HepG2 (cell line): Measurements from ENCODE around the gene STC2. TPM values are rescaled to one million over a fixed set of nuclear protein-coding genes. Genes with fewer than 3 reads are reported as not detected.

Source experiments
- AKAP8 ChIP-seq: sonication (generic); formaldehyde crosslinking; IDR thresholded peaks from 2 replicates; pipeline ENCODE4 v1.5.1; 2020; ENCODE audit warnings: mild to moderate bottlenecking, missing genetic modification reagents
- ATM ChIP-seq: fragments of 450-650 bp; IDR thresholded peaks from 2 replicates; pipeline ENCODE4 v1.7.1; 2017; ENCODE audit warnings: mild to moderate bottlenecking, borderline replicate concordance
- CBX2 ChIP-seq, 2 experiments: fragments of 200-600 bp in 1 of 2; sonication (generic); formaldehyde crosslinking in 1 of 2; IDR thresholded peaks; 2 replicates each; pipeline versions ENCODE4 v1.7.0 to v1.8.1; 2018 to 2022; ENCODE audit warnings: low read depth in 2 of 2, low read length in 1 of 2, mild to moderate bottlenecking in 1 of 2, missing genetic modification reagents in 1 of 2
- GATAD2A ChIP-seq: IDR thresholded peaks from 2 replicates; pipeline ENCODE4 v1.6.1; 2016
- HNRNPK ChIP-seq: fragments of 200-400 bp; formaldehyde crosslinking; IDR thresholded peaks from 2 replicates; pipeline ENCODE4 v1.6.1; 2018; ENCODE audit warnings: low read length, low read depth, moderate library complexity, mild to moderate bottlenecking; ENCODE audit not compliant: poor library complexity, severe bottlenecking
- MED8 ChIP-seq: sonication (generic); formaldehyde crosslinking; IDR thresholded peaks from 2 replicates; pipeline ENCODE4 v1.8.1; 2023; ENCODE audit warnings: mild to moderate bottlenecking, missing genetic modification reagents; ENCODE audit not compliant: insufficient replicate concordance
- NFKB2 ChIP-seq: sonication (generic); formaldehyde crosslinking; IDR thresholded peaks from 2 replicates; pipeline ENCODE4 v1.4.0; 2020; ENCODE audit warnings: missing genetic modification reagents, borderline replicate concordance
- NRL ChIP-seq: sonication (generic); formaldehyde crosslinking; IDR thresholded peaks from 2 replicates; pipeline ENCODE4 v1.5.0; 2020; ENCODE audit warnings: missing genetic modification reagents, mild to moderate bottlenecking, moderate library complexity, borderline replicate concordance
- RARA ChIP-seq: IDR thresholded peaks from 2 replicates; pipeline ENCODE4 v1.6.1; 2016; ENCODE audit warnings: missing genetic modification reagents, missing compliant biosample characterization
- RFX5 ChIP-seq: IDR thresholded peaks from 2 replicates; pipeline ENCODE4 v1.6.1; 2011; ENCODE audit warnings: low read depth, low read length, improper control_type of control experiment
- SKI ChIP-seq: fragments of 450-650 bp; IDR thresholded peaks from one replicate; pipeline ENCODE4 v1.6.1; 2018; ENCODE audit warnings: mild to moderate bottlenecking; ENCODE audit not compliant: partially characterized antibody
- SMAD3 ChIP-seq: sonication (generic); formaldehyde crosslinking; IDR thresholded peaks from 2 replicates; pipeline ENCODE4 v1.4.0; 2020; ENCODE audit warnings: missing genetic modification reagents
- SPEN ChIP-seq: sonication (generic); formaldehyde crosslinking; IDR thresholded peaks from 2 replicates; pipeline ENCODE4 v1.5.1; 2020; ENCODE audit warnings: low read depth, mild to moderate bottlenecking, missing genetic modification reagents
- TARDBP ChIP-seq: sonication (generic); formaldehyde crosslinking; IDR thresholded peaks from 2 replicates; pipeline ENCODE4 v1.8.0; 2022; ENCODE audit warnings: mild to moderate bottlenecking, missing genetic modification reagents
- TFDP2 ChIP-seq: sonication (generic); formaldehyde crosslinking; IDR thresholded peaks from 2 replicates; pipeline ENCODE4 v1.4.0; 2020; ENCODE audit warnings: missing genetic modification reagents
- ZBTB7A ChIP-seq: sonication (generic); formaldehyde crosslinking; IDR thresholded peaks from 2 replicates; pipeline ENCODE4 v1.8.0; 2022; ENCODE audit warnings: mild to moderate bottlenecking, missing genetic modification reagents
- ZFAT ChIP-seq: sonication (generic); formaldehyde crosslinking; conservative IDR thresholded peaks from 2 replicates; pipeline ENCODE4 v1.8.1; 2023; ENCODE audit warnings: missing genetic modification reagents, inconsistent platforms
- ZKSCAN5 ChIP-seq: sonication (generic); formaldehyde crosslinking; IDR thresholded peaks from 2 replicates; pipeline ENCODE4 v1.5.1; 2020; ENCODE audit warnings: mild to moderate bottlenecking, missing genetic modification reagents
- ZKSCAN8 ChIP-seq: IDR thresholded peaks from 2 replicates; pipeline ENCODE4 v1.6.1; 2016; ENCODE audit warnings: borderline replicate concordance, missing genetic modification reagents, missing compliant biosample characterization
- ZMYM3 ChIP-seq: sonication (generic); formaldehyde crosslinking; IDR thresholded peaks from 2 replicates; pipeline ENCODE4 v1.5.1; 2020; ENCODE audit warnings: mild to moderate bottlenecking, missing genetic modification reagents
- ZNF136 ChIP-seq: sonication (generic); formaldehyde crosslinking; IDR thresholded peaks from 2 replicates; pipeline ENCODE4 v1.8.1; 2022; ENCODE audit warnings: low read depth, mild to moderate bottlenecking, moderate library complexity, missing genetic modification reagents
- ZNF3 ChIP-seq: IDR thresholded peaks from 2 replicates; pipeline ENCODE4 v1.7.0; 2017; ENCODE audit warnings: inconsistent platforms
- ZNF350 ChIP-seq: sonication (generic); formaldehyde crosslinking; IDR thresholded peaks from 2 replicates; pipeline ENCODE4 v1.4.0; 2020; ENCODE audit warnings: mild to moderate bottlenecking, low read depth, missing genetic modification reagents, borderline replicate concordance
- ZNF713 ChIP-seq: sonication (generic); formaldehyde crosslinking; IDR thresholded peaks from 2 replicates; pipeline ENCODE4 v1.4.0; 2020; ENCODE audit warnings: mild to moderate bottlenecking, missing genetic modification reagents
- ZZZ3 ChIP-seq: sonication (generic); formaldehyde crosslinking; IDR thresholded peaks from 2 replicates; pipeline ENCODE4 v1.4.0; 2020; ENCODE audit warnings: missing genetic modification reagents, mild to moderate bottlenecking, borderline replicate concordance
- polyA plus RNA-seq, 8 experiments: library from polyadenylated mRNA; depleted of rRNA in 3 of 8; stranded (reverse) in 7 of 8; unstranded in 1 of 8; fragments of >200 nt; fragmentation: Illumina TruSeq in 4 of 8; extraction: Trizol in 4 of 8; gene quantifications; 2 replicates each; pipeline versions ENCODE4 v1.2.1 to v1.2.3, GENCODE V29; 2011 to 2016; ENCODE audit warnings: low read depth in 4 of 8, missing spikeins in 1 of 8, mixed read lengths in 1 of 8; ENCODE audit not compliant: insufficient read depth in 1 of 8
- total RNA-seq, 5 experiments: library from RNA; depleted of rRNA; stranded (reverse); fragments of >200 nt; fragmentation: Illumina TruSeq; extraction: Trizol; gene quantifications; 2 replicates each; pipeline ENCODE4 v1.2.3, GENCODE V29; 2016; ENCODE audit warnings: low read depth in 1 of 5
- TF ChIP-seq, protein P1 (sequence below): sonication (generic); formaldehyde crosslinking; IDR thresholded peaks from 2 replicates; pipeline ENCODE4 v1.4.0; 2020; ENCODE audit warnings: missing genetic modification reagents
- TF ChIP-seq, protein P2 (sequence below): sonication (generic); formaldehyde crosslinking; IDR thresholded peaks from 2 replicates; pipeline ENCODE4 v1.5.0; 2020; ENCODE audit warnings: missing genetic modification reagents

The STC2 gene
- total and polyA plus RNA-seq, 2 of the 13 experiments (the other 11 are each of a cell fraction or from before 2014, with no cell fraction given) = 27.1 to 69.2 TPM

GRCh38 chr5:173293817-173294672, 34.2 kb downstream of the STC2 start (continued):
- TF ChIP-seq, protein P1, sequence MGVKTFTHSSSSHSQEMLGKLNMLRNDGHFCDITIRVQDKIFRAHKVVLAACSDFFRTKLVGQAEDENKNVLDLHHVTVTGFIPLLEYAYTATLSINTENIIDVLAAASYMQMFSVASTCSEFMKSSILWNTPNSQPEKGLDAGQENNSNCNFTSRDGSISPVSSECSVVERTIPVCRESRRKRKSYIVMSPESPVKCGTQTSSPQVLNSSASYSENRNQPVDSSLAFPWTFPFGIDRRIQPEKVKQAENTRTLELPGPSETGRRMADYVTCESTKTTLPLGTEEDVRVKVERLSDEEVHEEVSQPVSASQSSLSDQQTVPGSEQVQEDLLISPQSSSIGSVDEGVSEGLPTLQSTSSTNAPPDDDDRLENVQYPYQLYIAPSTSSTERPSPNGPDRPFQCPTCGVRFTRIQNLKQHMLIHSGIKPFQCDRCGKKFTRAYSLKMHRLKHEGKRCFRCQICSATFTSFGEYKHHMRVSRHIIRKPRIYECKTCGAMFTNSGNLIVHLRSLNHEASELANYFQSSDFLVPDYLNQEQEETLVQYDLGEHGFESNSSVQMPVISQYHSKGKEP (CRISPR knock-in tag) = no peak
- no peak for TF ChIP-seq ZZZ3
- TF ChIP-seq RARA = 0 out of 2 replicates have a peak, but pooled peaks have one; percentile 7
- no peak for TF ChIP-seq ZKSCAN5 (CRISPR knock-in tag)
- TF ChIP-seq, protein P2, sequence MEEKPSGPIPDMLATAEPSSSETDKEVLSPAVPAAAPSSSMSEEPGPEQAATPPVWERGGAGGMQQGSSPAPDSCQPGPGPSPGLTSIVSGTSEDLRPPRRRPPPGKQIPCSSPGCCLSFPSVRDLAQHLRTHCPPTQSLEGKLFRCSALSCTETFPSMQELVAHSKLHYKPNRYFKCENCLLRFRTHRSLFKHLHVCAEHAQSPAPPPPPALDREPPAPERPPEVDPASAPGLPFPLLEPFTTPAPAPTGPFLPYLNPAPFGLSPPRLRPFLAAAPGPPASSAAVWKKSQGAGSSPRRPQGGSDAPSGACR = no peak
- no peak for TF ChIP-seq NRL (CRISPR knock-in tag)
- TF ChIP-seq TFDP2 = peak; percentile 53; the same call in 1 of the 2 replicates
- no peak for TF ChIP-seq ZBTB7A
- TF ChIP-seq GATAD2A (CRISPR knock-in tag) = peak; percentile 68
- no peak for TF ChIP-seq HNRNPK
- no peak for TF ChIP-seq ZNF713
- TF ChIP-seq CBX2 (IDR thresholded peaks at IDR 0.05; ENCODE audit: low read depth, low read length) = no peak
- TF ChIP-seq CBX2 (CRISPR knock-in tag; IDR thresholded peaks at IDR 0.05; ENCODE audit: low read depth) = no peak
- TF ChIP-seq SMAD3 (CRISPR knock-in tag) = peak; percentile 44; the same call in 1 of the 2 replicates
- TF ChIP-seq ZKSCAN8 (CRISPR knock-in tag) = no peak
- no peak for TF ChIP-seq RFX5
- TF ChIP-seq ZNF3 (CRISPR knock-in tag) = 0 out of 2 replicates have a peak, but pooled peaks have one; percentile 38
- TF ChIP-seq AKAP8 = no peak
- TF ChIP-seq NFKB2 (CRISPR knock-in tag) = no peak
- TF ChIP-seq ZNF136 (CRISPR knock-in tag) = no peak
- no peak for TF ChIP-seq ATM
- TF ChIP-seq MED8 = no peak
- TF ChIP-seq TARDBP (CRISPR knock-in tag) = peak; percentile 34; the same call in 1 of the 2 replicates
- no peak for TF ChIP-seq ZNF350
- no peak for TF ChIP-seq ZFAT
- TF ChIP-seq SKI = no peak
- TF ChIP-seq ZMYM3 (CRISPR knock-in tag) = no peak
- no peak for TF ChIP-seq SPEN (CRISPR knock-in tag)
